ENCODE results near the gene ENO1. TPM values are rescaled to one million over a fixed set of nuclear protein-coding genes. Genes with fewer than 3 reads are reported as not detected.

Gene ENO1
- total and polyA plus RNA-seq, 9 donors: 334 to 469 (median 394) TPM

DNA sequence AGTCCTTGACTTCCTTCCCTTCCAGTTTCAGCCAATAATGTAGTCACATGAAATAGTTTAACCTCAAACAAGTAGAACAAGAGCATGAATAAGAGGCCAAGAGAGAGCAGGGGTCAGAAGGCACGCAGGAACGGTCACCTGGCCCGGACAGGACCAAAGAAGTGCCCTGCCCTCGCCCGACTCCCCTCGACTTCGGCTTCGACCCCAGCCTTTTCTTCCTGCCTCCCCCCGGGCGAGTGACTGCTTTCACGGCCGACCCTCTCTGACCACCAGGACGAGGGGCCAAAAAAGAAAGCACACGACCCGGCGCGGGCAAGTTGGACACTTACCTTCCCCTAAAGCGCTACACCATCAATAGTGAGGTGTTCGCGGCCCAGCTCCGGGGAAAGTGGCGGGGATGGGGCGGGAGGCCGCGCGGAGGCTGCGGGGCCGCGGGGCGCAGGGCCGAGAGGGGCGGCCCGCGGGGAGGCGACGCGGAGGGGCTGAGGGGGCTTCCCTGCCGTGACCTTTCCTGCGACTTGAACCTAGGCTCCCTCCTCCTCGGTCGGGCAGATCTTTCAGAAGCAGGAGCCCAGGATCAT, 61.6 kb downstream of the ENO1 start:
- peaks cover 12% of the 10 kb centered on the region for H3K4me1 ChIP-seq (ENCODE audit: control insufficient read depth, insufficient read depth, low read length)
- H3K9me3 ChIP-seq (replicated peaks; ENCODE audit: control insufficient read depth, low read depth, low read length): no peaks in the 10 kb centered on the region
- H3K36me3 ChIP-seq (ENCODE audit: control insufficient read depth, insufficient read depth, low read length): no peaks in the 10 kb centered on the region
- H3K27ac ChIP-seq (ENCODE audit: low read length): peak overlapping the region; percentile 95
- under 1% methylated on average over 36 of the region's 41 CpGs for WGBS (ENCODE audit: insufficient coverage)
- no peaks in the 10 kb centered on the region for H3K27me3 ChIP-seq (ENCODE audit: control insufficient read depth, insufficient read depth, low read length)
- H3K4me3 ChIP-seq (ENCODE audit: low read length): peak overlapping the region; percentile 70
- peak; percentile 41 for DNase-seq

DNA sequence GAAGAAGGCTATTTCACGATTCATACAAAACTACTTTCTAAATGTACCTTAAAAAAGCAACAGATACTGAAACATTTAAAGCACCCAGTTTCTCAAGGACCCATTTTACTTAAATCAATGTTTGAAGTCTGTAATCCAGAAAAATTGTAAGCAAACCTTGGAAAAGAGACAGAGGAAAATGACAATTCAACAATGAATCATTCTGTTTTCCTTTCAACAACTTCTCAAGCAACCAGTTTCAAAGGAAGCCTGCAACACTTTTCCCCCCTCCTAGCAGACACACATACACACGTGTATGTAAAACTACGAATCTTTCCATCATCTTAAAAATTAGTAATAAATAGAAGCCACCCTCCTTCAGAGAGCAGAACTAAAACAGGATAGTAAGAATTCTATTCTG, 62.2 kb downstream of the ENO1 start:
- Histone ChIP-seq H3K27me3 (ENCODE audit: control insufficient read depth, insufficient read depth, low read length) (no peaks in the 10 kb centered on the region), H3K9me3 (replicated peaks; ENCODE audit: control insufficient read depth, low read depth, low read length) (no peaks in the 10 kb centered on the region), H3K36me3 (ENCODE audit: control insufficient read depth, insufficient read depth, low read length) (no peaks in the 10 kb centered on the region), H3K27ac (ENCODE audit: low read length) (peak overlapping the region; percentile 95), H3K4me1 (ENCODE audit: control insufficient read depth, insufficient read depth, low read length) (peaks cover 11% of the 10 kb centered on the region), H3K4me3 (ENCODE audit: low read length) (peak overlapping the region; percentile 70)
- DNase-seq: peak; percentile 35
- no CpG with 5 or more reads among the region's 3 CpGs for WGBS (ENCODE audit: insufficient coverage)

DNA sequence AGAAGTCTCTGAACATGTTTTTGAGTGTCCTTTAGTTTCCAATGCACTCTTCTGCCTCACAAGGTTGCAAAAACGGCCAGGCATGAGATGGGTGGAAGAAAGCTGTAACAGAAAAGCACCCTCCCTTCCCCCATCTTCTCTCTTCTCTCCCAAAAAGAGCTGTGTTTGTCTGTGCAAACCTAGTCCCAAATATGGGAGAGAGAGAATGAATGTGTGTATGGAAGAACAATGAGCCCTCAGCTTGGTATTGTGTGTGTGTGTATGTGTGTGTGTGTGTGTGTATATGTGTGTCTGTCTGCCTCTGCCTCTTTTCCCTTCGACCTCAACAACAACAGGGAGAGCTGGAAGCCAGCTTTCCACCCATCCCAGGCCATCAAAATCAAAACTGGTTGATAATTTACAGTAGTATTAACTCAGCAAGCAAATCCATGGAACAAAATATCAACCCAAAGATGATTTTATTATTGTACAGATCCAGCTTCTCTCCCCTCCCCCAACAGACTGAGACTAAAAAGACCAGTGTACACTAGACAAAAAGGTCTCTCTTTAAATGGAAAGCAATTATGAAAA, 62.8 kb downstream of the ENO1 start:
- Histone ChIP-seq H3K4me1 (ENCODE audit: control insufficient read depth, insufficient read depth, low read length) (peaks cover 11% of the 10 kb centered on the region), H3K4me3 (ENCODE audit: low read length) (no peak overlapping the region), H3K27ac (ENCODE audit: low read length) (peak overlapping the region; percentile 95)

DNA sequence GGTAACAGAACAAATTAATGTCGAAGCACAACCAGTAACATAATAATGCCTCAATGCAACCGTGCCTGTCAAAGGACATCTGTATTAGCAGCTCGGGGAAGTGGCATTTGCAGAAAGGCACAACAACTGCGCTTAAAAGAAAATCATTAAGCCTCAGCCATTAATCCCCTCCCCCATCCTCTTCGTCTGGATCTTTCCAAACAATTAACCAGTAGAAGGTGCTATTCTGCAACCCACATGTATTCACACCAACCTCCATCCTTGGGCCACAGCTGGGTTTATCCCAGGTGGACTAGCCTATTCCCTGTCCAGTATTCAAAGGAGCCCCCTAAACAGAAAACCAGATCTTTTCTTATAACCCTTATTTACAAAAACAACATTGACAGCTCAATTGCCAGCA, 63.6 kb downstream of the ENO1 start:
- no peak for DNase-seq
- no peaks in the 10 kb centered on the region for H3K36me3 ChIP-seq (ENCODE audit: control insufficient read depth, insufficient read depth, low read length)
- no peak overlapping the region for H3K4me3 ChIP-seq (ENCODE audit: low read length)
- H3K27ac ChIP-seq (ENCODE audit: low read length): no peak overlapping the region
- no peaks in the 10 kb centered on the region for H3K27me3 ChIP-seq (ENCODE audit: control insufficient read depth, insufficient read depth, low read length)
- H3K9me3 ChIP-seq (replicated peaks; ENCODE audit: control insufficient read depth, low read depth, low read length): no peaks in the 10 kb centered on the region
- WGBS (ENCODE audit: insufficient coverage): 44% methylated on average over 4 of the region's 5 CpGs
- peaks cover 11% of the 10 kb centered on the region for H3K4me1 ChIP-seq (ENCODE audit: control insufficient read depth, insufficient read depth, low read length)

More for the DNA sequence above, 62.8 kb downstream of the ENO1 start:
- peak; percentile 38 for DNase-seq
- H3K27me3 ChIP-seq (ENCODE audit: control insufficient read depth, insufficient read depth, low read length): no peaks in the 10 kb centered on the region
- H3K9me3 ChIP-seq (replicated peaks; ENCODE audit: control insufficient read depth, low read depth, low read length): no peaks in the 10 kb centered on the region
- WGBS (ENCODE audit: insufficient coverage): no CpG with 5 or more reads among the region's 2 CpGs
- H3K36me3 ChIP-seq (ENCODE audit: control insufficient read depth, insufficient read depth, low read length): no peaks in the 10 kb centered on the region

DNA sequence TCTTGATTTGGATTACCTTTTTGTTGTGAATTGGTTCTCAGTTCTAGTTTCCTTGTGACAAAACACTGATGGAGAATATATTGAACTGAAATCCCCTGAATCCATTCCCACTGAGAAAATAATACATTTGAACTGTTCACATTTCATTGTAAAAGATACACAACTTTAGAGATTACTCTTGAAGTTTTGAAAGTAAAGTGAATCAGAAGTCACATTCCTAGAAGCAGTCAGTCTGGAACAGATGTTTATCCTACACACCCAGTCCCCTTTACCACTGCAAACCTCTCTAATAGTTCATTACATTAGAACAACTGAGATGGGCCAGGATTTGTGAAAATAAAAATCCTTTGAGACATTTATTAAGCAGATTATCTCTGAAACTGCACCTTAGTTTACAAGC, 64.5 kb downstream of the ENO1 start:
- H3K27me3 ChIP-seq (ENCODE audit: control insufficient read depth, insufficient read depth, low read length): no peaks in the 10 kb centered on the region

GRCh38 chr1:8813016-8813763, 65.3 kb downstream of the ENO1 start:
- DNase-seq: no peak
- Histone ChIP-seq H3K4me3 (ENCODE audit: low read length) (no peak overlapping the region), H3K9me3 (replicated peaks; ENCODE audit: control insufficient read depth, low read depth, low read length) (no peaks in the 10 kb centered on the region), H3K4me1 (ENCODE audit: control insufficient read depth, insufficient read depth, low read length) (peaks cover 9% of the 10 kb centered on the region), H3K36me3 (ENCODE audit: control insufficient read depth, insufficient read depth, low read length) (no peaks in the 10 kb centered on the region), H3K27ac (ENCODE audit: low read length) (peak overlapping the region; percentile 67), H3K27me3 (ENCODE audit: control insufficient read depth, insufficient read depth, low read length) (no peaks in the 10 kb centered on the region)
- WGBS (ENCODE audit: insufficient coverage): no CpG with 5 or more reads among the region's 6 CpGs

More for the DNA sequence above, 64.5 kb downstream of the ENO1 start:
- Histone ChIP-seq H3K4me1 (ENCODE audit: control insufficient read depth, insufficient read depth, low read length) (peaks cover 11% of the 10 kb centered on the region), H3K27ac (ENCODE audit: low read length) (no peak overlapping the region), H3K9me3 (replicated peaks; ENCODE audit: control insufficient read depth, low read depth, low read length) (no peaks in the 10 kb centered on the region), H3K4me3 (ENCODE audit: low read length) (no peak overlapping the region), H3K36me3 (ENCODE audit: control insufficient read depth, insufficient read depth, low read length) (no peaks in the 10 kb centered on the region)
- DNase-seq: no peak

DNA sequence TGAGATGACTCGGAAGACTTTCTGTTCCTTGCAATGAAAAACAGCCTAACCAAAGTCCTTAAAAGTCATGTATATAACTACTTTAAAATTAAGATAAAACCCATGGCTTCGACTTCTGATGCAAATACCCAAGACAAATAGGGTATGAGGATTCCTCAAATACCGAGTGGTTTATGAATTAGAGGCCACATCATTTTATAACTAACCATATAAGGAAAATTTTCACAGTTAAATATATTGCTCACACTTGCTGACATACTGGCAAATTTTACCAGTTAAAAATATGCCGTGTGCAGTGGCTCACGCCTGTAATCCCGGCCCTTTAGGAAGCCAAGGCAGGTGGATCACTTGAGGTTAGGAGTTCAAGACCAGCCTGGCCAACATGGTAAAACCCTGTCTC, 66.4 kb downstream of the ENO1 start:
- WGBS (ENCODE audit: insufficient coverage): no CpG with 5 or more reads among the region's 6 CpGs
- Histone ChIP-seq H3K4me3 (ENCODE audit: low read length) (no peak overlapping the region), H3K27ac (ENCODE audit: low read length) (no peak overlapping the region), H3K27me3 (ENCODE audit: control insufficient read depth, insufficient read depth, low read length) (no peaks in the 10 kb centered on the region), H3K9me3 (replicated peaks; ENCODE audit: control insufficient read depth, low read depth, low read length) (no peaks in the 10 kb centered on the region), H3K4me1 (ENCODE audit: control insufficient read depth, insufficient read depth, low read length) (peaks cover 9% of the 10 kb centered on the region), H3K36me3 (ENCODE audit: control insufficient read depth, insufficient read depth, low read length) (no peaks in the 10 kb centered on the region)
- no peak for DNase-seq

Other genes starting within 250 kb of the ENO1 start
- 83.9 TPM for gene RERE, start 61.0 kb downstream of the ENO1 start, total RNA-seq
- 100 to 1,000 TPM in 1 of 8 donors, 10 to 100 TPM in 7; 63.7 to 102 (median 82.0) TPM for gene RERE, start 61.0 kb downstream of the ENO1 start, polyA plus RNA-seq (ENCODE audit: insufficient read depth in 1 of 8, insufficient read length in 8 of 8, low replicate concordance in 1 of 8)
- not detected for gene CA6, start 67.2 kb upstream of the ENO1 start, total RNA-seq
- under 1 TPM in 3 of 8 donors, not detected in 5; 0.08 to 0.17 (median 0.09) TPM for gene CA6, start 67.2 kb upstream of the ENO1 start, polyA plus RNA-seq (ENCODE audit: insufficient read depth in 1 of 8, insufficient read length in 8 of 8, low replicate concordance in 1 of 8)
- gene SLC2A7, start 147.7 kb upstream of the ENO1 start, total RNA-seq: not detected
- gene SLC2A7, start 147.7 kb upstream of the ENO1 start, polyA plus RNA-seq (ENCODE audit: insufficient read depth in 1 of 8, insufficient read length in 8 of 8, low replicate concordance in 1 of 8): under 1 TPM in 1 of 8 donors, not detected in 7; 0.08 TPM
- 4.5 TPM for gene SLC2A5, start 190.9 kb upstream of the ENO1 start, total RNA-seq
- 10 to 100 TPM in 3 of 8 donors, 1 to 10 TPM in 5; 3.4 to 16.9 (median 8.3) TPM for gene SLC2A5, start 190.9 kb upstream of the ENO1 start, polyA plus RNA-seq (ENCODE audit: insufficient read depth in 1 of 8, insufficient read length in 8 of 8, low replicate concordance in 1 of 8)